ENCODE results near the gene CNGB1. TPM values are rescaled to one million over a fixed set of nuclear protein-coding genes. Genes with fewer than 3 reads are reported as not detected.

The CNGB1 gene
- total and polyA plus RNA-seq, 2 of the 13 experiments (the other 11 are each of a cell fraction or from before 2014, with no cell fraction given): 0.02 to 0.15 TPM

GRCh38 chr16:57915811-57916488, 55.0 kb downstream of the CNGB1 start:
- Histone ChIP-seq H2AFZ (ENCODE audit: low read length) (no peak overlapping the region), H3K4me2 (ENCODE audit: low read depth, low read length) (no peak overlapping the region), H3K79me2 (ENCODE audit: insufficient read depth, low read length) (no peaks in the 10 kb centered on the region), H3K9me3 (ENCODE audit: low read length) (no peaks in the 10 kb centered on the region), H3K4me3 (replicated peaks in 1 of 3; ENCODE audit: insufficient read depth in 1 of 3, low read depth in 2 of 3, low read length in 3 of 3) (no peak overlapping the region), H4K20me1 (ENCODE audit: insufficient read depth, low read length) (no peaks in the 10 kb centered on the region), H3K9ac (ENCODE audit: insufficient read depth, low read depth, low read length) (no peak overlapping the region), H3K27me3 (ENCODE audit: control insufficient read depth in 1 of 2, insufficient read depth in 2 of 2, low read length in 2 of 2) (peaks cover 3 to 27% of the 10 kb centered on the region in 2 experiments; a peak in 3 of 5 replicates), H3K27ac (ENCODE audit: extremely low read length, insufficient read depth, low read length) (no peak overlapping the region), H3K4me1 (ENCODE audit: insufficient read depth, low read length) (no peaks in the 10 kb centered on the region), H3K36me3 (replicated peaks in 1 of 2; ENCODE audit: control insufficient read depth in 1 of 2, insufficient read depth in 2 of 2, low read length in 2 of 2) (no peaks in the 10 kb centered on the region)
- CTCF ChIA-PET (ENCODE audit: low intra/inter-chr PET ratio, low total read pairs): no interaction called here
- TF ChIP-seq ZBTB34 (CRISPR knock-in tag; IDR thresholded peaks at IDR 0.05) (no peak), STAG1 (CRISPR knock-in tag; IDR thresholded peaks at IDR 0.05) (no peak), ZNF234 (CRISPR knock-in tag; conservative IDR thresholded peaks at IDR 0.05) (no peak)
- TF ChIP-seq, protein P1, sequence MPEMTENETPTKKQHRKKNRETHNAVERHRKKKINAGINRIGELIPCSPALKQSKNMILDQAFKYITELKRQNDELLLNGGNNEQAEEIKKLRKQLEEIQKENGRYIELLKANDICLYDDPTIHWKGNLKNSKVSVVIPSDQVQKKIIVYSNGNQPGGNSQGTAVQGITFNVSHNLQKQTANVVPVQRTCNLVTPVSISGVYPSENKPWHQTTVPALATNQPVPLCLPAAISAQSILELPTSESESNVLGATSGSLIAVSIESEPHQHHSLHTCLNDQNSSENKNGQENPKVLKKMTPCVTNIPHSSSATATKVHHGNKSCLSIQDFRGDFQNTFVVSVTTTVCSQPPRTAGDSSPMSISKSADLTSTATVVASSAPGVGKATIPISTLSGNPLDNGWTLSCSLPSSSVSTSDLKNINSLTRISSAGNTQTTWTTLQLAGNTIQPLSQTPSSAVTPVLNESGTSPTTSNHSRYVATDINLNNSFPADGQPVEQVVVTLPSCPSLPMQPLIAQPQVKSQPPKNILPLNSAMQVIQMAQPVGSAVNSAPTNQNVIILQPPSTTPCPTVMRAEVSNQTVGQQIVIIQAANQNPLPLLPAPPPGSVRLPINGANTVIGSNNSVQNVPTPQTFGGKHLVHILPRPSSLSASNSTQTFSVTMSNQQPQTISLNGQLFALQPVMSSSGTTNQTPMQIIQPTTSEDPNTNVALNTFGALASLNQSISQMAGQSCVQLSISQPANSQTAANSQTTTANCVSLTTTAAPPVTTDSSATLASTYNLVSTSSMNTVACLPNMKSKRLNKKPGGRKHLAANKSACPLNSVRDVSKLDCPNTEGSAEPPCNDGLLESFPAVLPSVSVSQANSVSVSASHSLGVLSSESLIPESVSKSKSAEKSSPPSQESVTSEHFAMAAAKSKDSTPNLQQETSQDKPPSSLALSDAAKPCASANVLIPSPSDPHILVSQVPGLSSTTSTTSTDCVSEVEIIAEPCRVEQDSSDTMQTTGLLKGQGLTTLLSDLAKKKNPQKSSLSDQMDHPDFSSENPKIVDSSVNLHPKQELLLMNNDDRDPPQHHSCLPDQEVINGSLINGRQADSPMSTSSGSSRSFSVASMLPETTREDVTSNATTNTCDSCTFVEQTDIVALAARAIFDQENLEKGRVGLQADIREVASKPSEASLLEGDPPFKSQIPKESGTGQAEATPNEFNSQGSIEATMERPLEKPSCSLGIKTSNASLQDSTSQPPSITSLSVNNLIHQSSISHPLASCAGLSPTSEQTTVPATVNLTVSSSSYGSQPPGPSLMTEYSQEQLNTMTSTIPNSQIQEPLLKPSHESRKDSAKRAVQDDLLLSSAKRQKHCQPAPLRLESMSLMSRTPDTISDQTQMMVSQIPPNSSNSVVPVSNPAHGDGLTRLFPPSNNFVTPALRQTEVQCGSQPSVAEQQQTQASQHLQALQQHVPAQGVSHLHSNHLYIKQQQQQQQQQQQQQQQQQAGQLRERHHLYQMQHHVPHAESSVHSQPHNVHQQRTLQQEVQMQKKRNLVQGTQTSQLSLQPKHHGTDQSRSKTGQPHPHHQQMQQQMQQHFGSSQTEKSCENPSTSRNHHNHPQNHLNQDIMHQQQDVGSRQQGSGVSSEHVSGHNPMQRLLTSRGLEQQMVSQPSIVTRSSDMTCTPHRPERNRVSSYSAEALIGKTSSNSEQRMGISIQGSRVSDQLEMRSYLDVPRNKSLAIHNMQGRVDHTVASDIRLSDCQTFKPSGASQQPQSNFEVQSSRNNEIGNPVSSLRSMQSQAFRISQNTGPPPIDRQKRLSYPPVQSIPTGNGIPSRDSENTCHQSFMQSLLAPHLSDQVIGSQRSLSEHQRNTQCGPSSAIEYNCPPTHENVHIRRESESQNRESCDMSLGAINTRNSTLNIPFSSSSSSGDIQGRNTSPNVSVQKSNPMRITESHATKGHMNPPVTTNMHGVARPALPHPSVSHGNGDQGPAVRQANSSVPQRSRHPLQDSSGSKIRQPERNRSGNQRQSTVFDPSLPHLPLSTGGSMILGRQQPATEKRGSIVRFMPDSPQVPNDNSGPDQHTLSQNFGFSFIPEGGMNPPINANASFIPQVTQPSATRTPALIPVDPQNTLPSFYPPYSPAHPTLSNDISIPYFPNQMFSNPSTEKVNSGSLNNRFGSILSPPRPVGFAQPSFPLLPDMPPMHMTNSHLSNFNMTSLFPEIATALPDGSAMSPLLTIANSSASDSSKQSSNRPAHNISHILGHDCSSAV (CRISPR knock-in tag; IDR thresholded peaks at IDR 0.05; ENCODE audit: borderline replicate concordance): no peak
- intact Hi-C loops (cut with micrococcal nuclease; ENCODE audit: unreplicated experiment) (no loop called here), in situ Hi-C loops (cut with HindIII; ENCODE audit: extremely low pct_ligation_motif_present, low pct_unique_long_range_greater_than_20kb) (no loop called here)
- POLR2A ChIA-PET: interaction anchor here (0.7 kb wide), 1 partner anchor 76 kb away, joined by 3 read pairs; no protein-coding TSS in a partner anchor
- 34% methylated on average over 12 of the region's 12 CpGs for WGBS (ENCODE audit: low lambda C conversion rate)
- ATAC-seq (no peak), FAIRE-seq (no peak), DNase-seq (ENCODE audit: low spot score) (no peak)
- no TSS peak for BruUV-seq (replicated peaks)

All from HepG2 (cell line).